Measurements from ENCODE around the gene APPL1. TPM values are rescaled to one million over a fixed set of nuclear protein-coding genes. Genes with fewer than 3 reads are reported as not detected.
A peak's percentile ranks its signal among the peaks of the same experiment; 100 is the strongest.

The APPL1 gene
- total and polyA plus RNA-seq, 2 of the 13 experiments (the other 11 are each of a cell fraction or from before 2014, with no cell fraction given) = 14.3 to 29.0 TPM

GRCh38 chr3:57227204-57227929 lies at the start of gene APPL1 (continued):
- TF ChIP-seq KDM1A (CRISPR knock-in tag; IDR thresholded peaks at IDR 0.05) (no peak), GZF1 (CRISPR knock-in tag; IDR thresholded peaks at IDR 0.05) (0 out of 2 replicates have a peak, but pooled peaks have one; percentile 36), NFIB (CRISPR knock-in tag; IDR thresholded peaks at IDR 0.05; ENCODE audit: borderline replicate concordance) (no peak), ZXDC (CRISPR knock-in tag; IDR thresholded peaks at IDR 0.05) (0 out of 2 replicates have a peak, but pooled peaks have one; percentile 18), BCL3 (CRISPR knock-in tag; IDR thresholded peaks at IDR 0.05) (peak; percentile 83), MAX (IDR thresholded peaks at IDR 0.05) (peak; percentile 94), ZNF407 (CRISPR knock-in tag; IDR thresholded peaks at IDR 0.05; ENCODE audit: not compliant biosample characterization) (peak; percentile 84), ZKSCAN1 (IDR thresholded peaks at IDR 0.05; ENCODE audit: low read length) (no peak), KDM5A (IDR thresholded peaks at IDR 0.05; ENCODE audit: borderline replicate concordance, low read length) (no peak), ZNF451 (CRISPR knock-in tag; IDR thresholded peaks at IDR 0.05) (peak; percentile 82), ZSCAN31 (CRISPR knock-in tag; IDR thresholded peaks at IDR 0.05; ENCODE audit: low read depth) (peak; percentile 82), POLR2AphosphoS2 (IDR thresholded peaks at IDR 0.05; ENCODE audit: low read depth, low read length) (no peak), ZNF207 (IDR thresholded peaks at IDR 0.05; ENCODE audit: borderline replicate concordance) (no peak)
- TF ChIP-seq, protein P1, sequence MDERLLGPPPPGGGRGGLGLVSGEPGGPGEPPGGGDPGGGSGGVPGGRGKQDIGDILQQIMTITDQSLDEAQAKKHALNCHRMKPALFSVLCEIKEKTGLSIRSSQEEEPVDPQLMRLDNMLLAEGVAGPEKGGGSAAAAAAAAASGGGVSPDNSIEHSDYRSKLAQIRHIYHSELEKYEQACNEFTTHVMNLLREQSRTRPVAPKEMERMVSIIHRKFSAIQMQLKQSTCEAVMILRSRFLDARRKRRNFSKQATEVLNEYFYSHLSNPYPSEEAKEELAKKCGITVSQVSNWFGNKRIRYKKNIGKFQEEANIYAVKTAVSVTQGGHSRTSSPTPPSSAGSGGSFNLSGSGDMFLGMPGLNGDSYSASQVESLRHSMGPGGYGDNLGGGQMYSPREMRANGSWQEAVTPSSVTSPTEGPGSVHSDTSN (CRISPR knock-in tag; IDR thresholded peaks at IDR 0.05) = peak; percentile 91
- TF ChIP-seq, protein P2, sequence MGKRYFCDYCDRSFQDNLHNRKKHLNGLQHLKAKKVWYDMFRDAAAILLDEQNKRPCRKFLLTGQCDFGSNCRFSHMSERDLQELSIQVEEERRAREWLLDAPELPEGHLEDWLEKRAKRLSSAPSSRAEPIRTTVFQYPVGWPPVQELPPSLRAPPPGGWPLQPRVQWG (CRISPR knock-in tag; IDR thresholded peaks at IDR 0.05; ENCODE audit: borderline replicate concordance, low read depth) = no peak

Measured in HepG2 (cell line).